Measurements from ENCODE around the gene CCDC32. TPM values are rescaled to one million over a fixed set of nuclear protein-coding genes. Genes with fewer than 3 reads are reported as not detected.

The CCDC32 gene
- total and polyA plus RNA-seq, 7 donors, result 9.3 to 54.9 (median 23.6) TPM

DNA sequence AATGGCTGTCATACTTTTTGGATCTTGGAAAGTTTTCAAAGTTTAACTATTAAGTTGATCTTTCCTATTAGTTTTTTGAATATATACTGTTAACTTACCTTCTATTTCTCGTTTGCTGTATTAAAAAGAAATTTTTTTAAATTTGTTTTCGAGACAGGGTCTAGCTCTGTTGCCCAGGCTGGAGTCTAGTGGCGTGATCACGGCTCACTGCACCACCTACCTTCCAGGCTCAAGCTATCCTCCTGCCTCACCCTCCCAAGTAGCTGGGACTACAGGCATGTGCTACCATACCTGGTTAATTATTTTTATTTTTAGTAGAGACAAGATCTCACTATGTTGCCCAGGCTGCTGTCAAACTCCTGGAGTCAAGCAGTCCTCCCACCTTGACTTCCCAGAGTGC, 33.8 kb upstream of the CCDC32 start:
- no peaks in the 10 kb centered on the region for H3K36me3 ChIP-seq (ENCODE audit: insufficient read depth in 1 of 2, low read depth in 1 of 2)
- H3K9me3 ChIP-seq, result no peaks in the 10 kb centered on the region
- ATAC-seq (no peak), DNase-seq (no peak)
- TF ChIP-seq, protein P1, sequence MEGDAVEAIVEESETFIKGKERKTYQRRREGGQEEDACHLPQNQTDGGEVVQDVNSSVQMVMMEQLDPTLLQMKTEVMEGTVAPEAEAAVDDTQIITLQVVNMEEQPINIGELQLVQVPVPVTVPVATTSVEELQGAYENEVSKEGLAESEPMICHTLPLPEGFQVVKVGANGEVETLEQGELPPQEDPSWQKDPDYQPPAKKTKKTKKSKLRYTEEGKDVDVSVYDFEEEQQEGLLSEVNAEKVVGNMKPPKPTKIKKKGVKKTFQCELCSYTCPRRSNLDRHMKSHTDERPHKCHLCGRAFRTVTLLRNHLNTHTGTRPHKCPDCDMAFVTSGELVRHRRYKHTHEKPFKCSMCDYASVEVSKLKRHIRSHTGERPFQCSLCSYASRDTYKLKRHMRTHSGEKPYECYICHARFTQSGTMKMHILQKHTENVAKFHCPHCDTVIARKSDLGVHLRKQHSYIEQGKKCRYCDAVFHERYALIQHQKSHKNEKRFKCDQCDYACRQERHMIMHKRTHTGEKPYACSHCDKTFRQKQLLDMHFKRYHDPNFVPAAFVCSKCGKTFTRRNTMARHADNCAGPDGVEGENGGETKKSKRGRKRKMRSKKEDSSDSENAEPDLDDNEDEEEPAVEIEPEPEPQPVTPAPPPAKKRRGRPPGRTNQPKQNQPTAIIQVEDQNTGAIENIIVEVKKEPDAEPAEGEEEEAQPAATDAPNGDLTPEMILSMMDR (IDR thresholded peaks at IDR 0.05), result no peak
- 70 to 93% (median 77%) methylated on average over 4 of the region's 4 CpGs for WGBS, 3 donors
- peaks cover 0 to 4% (median 0%) of the 10 kb centered on the region in 3 donors for H3K27me3 ChIP-seq (ENCODE audit: insufficient read depth in 3 of 3, low read length in 2 of 3)
- intact Hi-C loops (cut with DNase I), result loop anchor here in 1 of 2 donors (10.0 kb wide), 1 partner anchor 74 kb away; no protein-coding TSS in a partner anchor
- no peaks in the 10 kb centered on the region for H3K4me1 ChIP-seq
- H3K4me3 ChIP-seq, result no peak overlapping the region
- no peak overlapping the region for H3K27ac ChIP-seq

DNA sequence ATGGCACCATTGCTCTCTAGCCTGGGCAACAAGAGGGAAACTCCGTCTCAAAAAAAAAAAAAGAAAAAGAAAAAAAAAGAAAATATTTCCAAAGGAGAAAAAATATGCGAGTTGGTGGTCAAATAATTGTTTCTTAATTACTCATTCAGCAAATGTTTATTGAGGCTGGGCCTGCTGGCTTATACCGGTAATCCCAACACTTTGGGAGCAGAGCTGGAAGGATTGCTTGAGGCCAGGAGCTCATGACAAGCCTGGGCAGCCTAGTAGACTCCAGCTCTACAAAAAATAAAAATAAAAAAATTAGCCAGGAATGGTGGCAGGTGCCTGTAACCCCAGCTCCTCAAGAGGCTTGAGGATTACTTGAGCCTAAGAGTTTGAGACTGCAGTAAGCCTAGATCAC, 33.3 kb upstream of the CCDC32 start:
- Histone ChIP-seq H3K36me3 (ENCODE audit: insufficient read depth in 1 of 2, low read depth in 1 of 2) (no peaks in the 10 kb centered on the region), H3K4me3 (no peak overlapping the region), H3K9me3 (no peaks in the 10 kb centered on the region), H3K4me1 (no peaks in the 10 kb centered on the region), H3K27me3 (ENCODE audit: insufficient read depth in 3 of 3, low read length in 2 of 3) (peaks cover 0 to 4% (median 0%) of the 10 kb centered on the region in 3 donors), H3K27ac (no peak overlapping the region)
- no peak for ATAC-seq
- no peak for DNase-seq
- intact Hi-C loops (cut with DNase I), result loop anchor here in 1 of 2 donors (10.0 kb wide), 1 partner anchor 73 kb away; no protein-coding TSS in a partner anchor
- 63 to 80% (median 67%) methylated on average over 3 of the region's 3 CpGs for WGBS, 3 donors
- TF ChIP-seq, protein P1 (IDR thresholded peaks at IDR 0.05), result no peak

DNA sequence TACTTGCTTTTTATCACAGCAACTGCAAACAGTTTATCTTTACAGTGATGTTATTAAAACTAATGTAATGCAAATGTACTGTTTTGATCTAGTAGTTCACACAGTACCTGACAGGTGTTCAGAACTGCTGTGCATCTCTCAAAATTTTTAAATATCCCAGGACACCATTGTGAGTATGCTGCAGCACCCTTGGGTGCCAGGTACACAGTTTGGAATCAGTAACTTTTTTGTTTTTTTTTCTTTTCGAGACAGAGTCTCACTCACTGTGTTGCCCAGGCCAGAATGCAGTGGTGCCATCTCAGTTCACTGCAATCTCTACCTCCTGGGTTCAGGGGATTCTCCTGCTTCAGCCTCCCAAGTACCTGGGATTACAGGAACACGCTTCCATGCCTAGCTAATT, 32.2 kb upstream of the CCDC32 start:
- 97 to 100% (median 100%) methylated on average over 2 of the region's 2 CpGs for WGBS, 3 donors
- H3K27ac ChIP-seq, result no peak overlapping the region
- no peak overlapping the region for H3K4me3 ChIP-seq
- intact Hi-C loops (cut with DNase I), result loop anchor here in 1 of 2 donors (10.0 kb wide), 1 partner anchor 72 kb away; no protein-coding TSS in a partner anchor
- no peaks in the 10 kb centered on the region for H3K36me3 ChIP-seq (ENCODE audit: insufficient read depth in 1 of 2, low read depth in 1 of 2)
- H3K27me3 ChIP-seq (ENCODE audit: insufficient read depth in 3 of 3, low read length in 2 of 3), result peaks cover 0 to 4% (median 0%) of the 10 kb centered on the region in 3 donors
- DNase-seq (no peak), ATAC-seq (no peak)
- no peaks in the 10 kb centered on the region for H3K9me3 ChIP-seq
- H3K4me1 ChIP-seq, result no peaks in the 10 kb centered on the region
- TF ChIP-seq, protein P1 (IDR thresholded peaks at IDR 0.05), result no peak

DNA sequence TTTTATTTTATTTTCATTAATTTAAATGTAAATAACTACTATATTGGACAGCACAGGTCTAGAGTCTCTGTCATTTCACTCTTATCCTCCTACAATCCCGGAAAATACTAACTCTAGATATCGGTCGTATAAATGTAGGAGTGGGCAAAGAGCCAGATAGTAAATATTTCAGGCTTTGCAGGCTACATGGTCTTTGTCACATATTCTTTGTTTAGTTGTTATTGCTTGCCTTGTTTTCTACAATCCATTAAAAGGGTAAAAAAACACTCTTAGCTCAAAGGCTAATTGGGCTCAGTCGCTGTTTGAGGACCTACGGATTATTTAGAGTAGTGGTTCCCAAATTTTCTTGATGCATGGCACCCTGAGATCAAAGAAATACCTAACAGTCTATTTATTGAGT, 30.9 kb upstream of the CCDC32 start:
- H3K36me3 ChIP-seq (ENCODE audit: insufficient read depth in 1 of 2, low read depth in 1 of 2), result no peaks in the 10 kb centered on the region
- H3K4me1 ChIP-seq, result no peaks in the 10 kb centered on the region
- peaks cover 0 to 4% (median 0%) of the 10 kb centered on the region in 3 donors for H3K27me3 ChIP-seq (ENCODE audit: insufficient read depth in 3 of 3, low read length in 2 of 3)
- 74 to 78% (median 77%) methylated on average over 5 of the region's 5 CpGs for WGBS, 3 donors
- no peak overlapping the region for H3K27ac ChIP-seq
- ATAC-seq, result no peak
- intact Hi-C loops (cut with DNase I), result loop anchor here in 1 of 2 donors (10.0 kb wide), 1 partner anchor 71 kb away; no protein-coding TSS in a partner anchor
- DNase-seq, result no peak
- no peak overlapping the region for H3K4me3 ChIP-seq
- TF ChIP-seq, protein P1 (IDR thresholded peaks at IDR 0.05), result no peak
- no peaks in the 10 kb centered on the region for H3K9me3 ChIP-seq

DNA sequence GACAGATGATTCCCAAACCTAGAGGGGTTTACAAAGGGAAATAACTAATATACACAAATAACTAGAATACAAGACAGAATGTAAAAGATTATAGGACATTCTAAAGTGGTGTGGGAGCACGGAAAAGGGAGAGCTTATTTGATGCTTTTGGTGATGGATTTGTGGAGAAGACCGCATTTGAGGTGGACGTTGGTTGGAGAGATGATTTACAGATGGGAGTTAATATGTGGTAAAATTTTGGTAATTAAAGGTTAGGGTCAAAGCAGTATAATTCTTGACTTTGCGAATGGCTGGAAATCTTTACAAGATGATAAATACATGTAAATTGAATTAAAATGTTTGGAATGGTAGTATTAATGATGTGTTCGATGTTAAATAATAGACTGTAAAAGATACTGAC, 30.4 kb upstream of the CCDC32 start:
- TF ChIP-seq, protein P1 (IDR thresholded peaks at IDR 0.05), result no peak
- ATAC-seq (no peak), DNase-seq (no peak)
- Histone ChIP-seq H3K4me1 (no peaks in the 10 kb centered on the region), H3K9me3 (no peaks in the 10 kb centered on the region), H3K27ac (no peak overlapping the region), H3K27me3 (ENCODE audit: insufficient read depth in 3 of 3, low read length in 2 of 3) (peaks cover 0 to 4% (median 0%) of the 10 kb centered on the region in 3 donors), H3K4me3 (peak overlapping the region; percentile 73), H3K36me3 (ENCODE audit: insufficient read depth in 1 of 2, low read depth in 1 of 2) (no peaks in the 10 kb centered on the region)
- intact Hi-C loops (cut with DNase I), result loop anchor here in 1 of 2 donors (10.0 kb wide), 1 partner anchor 70 kb away; no protein-coding TSS in a partner anchor
- 34 to 40% (median 35%) methylated on average over 5 of the region's 5 CpGs for WGBS, 3 donors
